NCI-H2196 (cell line): ENCODE results near the gene XPNPEP1.

Experiments used
- DNase-seq: peaks from one replicate; lab custom pipeline; 2025; ENCODE audit not compliant: unreplicated experiment; lab: John Stamatoyannopoulos, UW

Gene XPNPEP1

GRCh38 chr10:109820620-109821405 lies 102.5 kb downstream of the XPNPEP1 start:
- DNase-seq, result no peak

- DNase-seq, result no peak
Measured at GRCh38 chr10:109819807-109820206, 103.5 kb downstream of the XPNPEP1 start.
